Breast epithelium (tissue), 4 donors: ENCODE measurements around the gene FES. TPM values are rescaled to one million over a fixed set of nuclear protein-coding genes. Genes with fewer than 3 reads are reported as not detected.

Source experiments
- DNase-seq, 2 donors: peaks; one replicate each; pipeline ENCODE4 v3.0.0-alpha.2; 2019; ENCODE audit warnings: low spot score in 2 of 2
- H3K27ac ChIP-seq, 2 donors: fragments of 200-600 bp; sonication (generic) in 1 of 2; one replicate each; pipeline ENCODE4 v1.5.1; 2016 to 2019; ENCODE audit warnings: mild to moderate bottlenecking in 1 of 2
- H3K27me3 ChIP-seq, 2 donors: fragments of 200-600 bp; sonication (generic) in 1 of 2; one replicate each; pipeline versions ENCODE4 v1.5.1 to v1.6.0; 2017 to 2019; ENCODE audit warnings: control low read depth in 1 of 2, mild to moderate bottlenecking in 1 of 2
- H3K36me3 ChIP-seq: fragments of 200-600 bp; one replicate; pipeline ENCODE4 v1.5.1; 2019
- H3K4me1 ChIP-seq, 2 donors: fragments of 200-600 bp; sonication (generic); one replicate each; pipeline ENCODE4 v1.5.1; 2016 to 2019; ENCODE audit warnings: control low read depth in 1 of 2
- H3K4me3 ChIP-seq, 3 donors: fragments of 200-600 bp; sonication (generic); 1 replicate in 2 of 3; 2 replicates in 1 of 3; pipeline ENCODE4 v1.5.1; 2016 to 2019; ENCODE audit warnings: mild to moderate bottlenecking in 3 of 3, moderate library complexity in 2 of 3
- H3K9me3 ChIP-seq, 2 donors: fragments of 200-600 bp; sonication (generic) in 1 of 2; one replicate each; pipeline ENCODE4 v1.5.1; 2016 to 2019; ENCODE audit warnings: control low read depth in 1 of 2
- CTCF ChIP-seq, 3 donors: fragments of 450-650 bp; IDR thresholded peaks; one replicate each; pipeline ENCODE4 v1.5.1; 2016 to 2017; ENCODE audit warnings: antibody characterized with exemption in 3 of 3, mild to moderate bottlenecking in 3 of 3, moderate library complexity in 3 of 3
- POLR2A ChIP-seq: fragments of 450-650 bp; IDR thresholded peaks from one replicate; pipeline ENCODE4 v1.6.1; 2016; ENCODE audit warnings: antibody characterized with exemption, mild to moderate bottlenecking, moderate library complexity
- POLR2AphosphoS5 ChIP-seq, 3 donors: sonication (generic); formaldehyde crosslinking; IDR thresholded peaks; one replicate each; pipeline ENCODE4 v1.6.1; 2017; ENCODE audit warnings: antibody characterized with exemption in 3 of 3
- intact Hi-C: fragments of 100-400 bp; cut with DNase I; formaldehyde crosslinking; loops from one replicate; pipeline ENCODE4 v1.15.1; 2023; ENCODE audit warnings: low total_unique reads
- total RNA-seq, 3 donors: library from RNA; depleted of rRNA; stranded (reverse); fragments of >200 nt; gene quantifications; one replicate each; pipeline ENCODE4 v1.1.0, GENCODE V29; 2016

Gene FES
- total RNA-seq, 3 donors from 2014 or later, result 41.4 to 54.7 (median 42.3) TPM

DNA sequence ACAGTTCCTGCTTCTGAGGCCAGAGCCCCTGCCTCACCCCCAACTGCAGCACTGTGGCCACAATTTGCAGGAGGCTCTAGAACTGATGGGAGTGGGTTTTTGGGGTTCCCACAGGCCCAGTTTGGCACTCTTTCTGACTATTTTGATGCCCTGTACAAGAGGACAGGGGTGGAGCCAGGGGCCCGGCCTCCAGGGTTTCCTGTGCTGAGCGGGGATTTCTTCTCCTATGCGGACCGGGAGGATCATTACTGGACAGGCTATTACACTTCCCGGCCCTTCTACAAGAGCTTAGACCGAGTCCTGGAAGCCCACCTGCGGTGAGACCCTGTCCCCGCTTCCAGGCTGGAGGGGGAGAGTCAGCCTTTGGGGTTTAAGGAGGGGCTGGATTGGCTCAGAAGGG is 25.7 kb downstream of the FES start:
- Histone ChIP-seq H3K4me3 (no peak overlapping the region), H3K9me3 (no peaks in the 10 kb centered on the region), H3K36me3 (peaks cover 25% of the 10 kb centered on the region), H3K4me1 (no peaks in the 10 kb centered on the region), H3K27me3 (no peaks in the 10 kb centered on the region), H3K27ac (no peak overlapping the region)
- no peak for DNase-seq
- TF ChIP-seq POLR2AphosphoS5 (IDR thresholded peaks at IDR 0.05) (no peak), POLR2A (no peak), CTCF (IDR thresholded peaks at IDR 0.05) (no peak)
- intact Hi-C loops, result no loop called here

- no peaks in the 10 kb centered on the region for H3K27me3 ChIP-seq
These were observed 26.4 kb downstream of the FES start for GRCh38 chr15:90910441-90911301.

GRCh38 chr15:90911302-90911623 is 27.0 kb downstream of the FES start:
- no peaks in the 10 kb centered on the region for H3K4me1 ChIP-seq
- intact Hi-C loops, result no loop called here
- TF ChIP-seq POLR2AphosphoS5 (IDR thresholded peaks at IDR 0.05) (no peak), POLR2A (no peak), CTCF (IDR thresholded peaks at IDR 0.05) (no peak)

More at GRCh38 chr15:90910441-90911301, 26.4 kb downstream of the FES start:
- Histone ChIP-seq H3K9me3 (no peaks in the 10 kb centered on the region), H3K36me3 (peaks cover 25% of the 10 kb centered on the region), H3K4me1 (no peaks in the 10 kb centered on the region), H3K4me3 (no peak overlapping the region), H3K27ac (no peak overlapping the region)
- TF ChIP-seq CTCF (IDR thresholded peaks at IDR 0.05), result no peak
- TF ChIP-seq POLR2AphosphoS5 (IDR thresholded peaks at IDR 0.05), result no peak
- TF ChIP-seq POLR2A, result no peak
- intact Hi-C loops, result no loop called here
- no peak for DNase-seq

GRCh38 chr15:90911906-90912769 is 27.8 kb downstream of the FES start:
- intact Hi-C loops, result no loop called here
- TF ChIP-seq POLR2AphosphoS5 (IDR thresholded peaks at IDR 0.05) (no peak), POLR2A (no peak), CTCF (IDR thresholded peaks at IDR 0.05) (no peak)
- H3K27ac ChIP-seq, result no peak overlapping the region
- no peaks in the 10 kb centered on the region for H3K9me3 ChIP-seq
- H3K27me3 ChIP-seq, result no peaks in the 10 kb centered on the region
- no peak for DNase-seq
- H3K36me3 ChIP-seq, result peaks cover 20% of the 10 kb centered on the region
- H3K4me1 ChIP-seq, result no peaks in the 10 kb centered on the region
- H3K4me3 ChIP-seq, result no peak overlapping the region

More at GRCh38 chr15:90911302-90911623, 27.0 kb downstream of the FES start:
- no peaks in the 10 kb centered on the region for H3K9me3 ChIP-seq
- no peak overlapping the region for H3K4me3 ChIP-seq
- peaks cover 25% of the 10 kb centered on the region for H3K36me3 ChIP-seq
- H3K27ac ChIP-seq, result no peak overlapping the region
- DNase-seq, result no peak
- no peaks in the 10 kb centered on the region for H3K27me3 ChIP-seq

- TF ChIP-seq POLR2A (no peak), POLR2AphosphoS5 (IDR thresholded peaks at IDR 0.05) (no peak), CTCF (IDR thresholded peaks at IDR 0.05) (no peak)
- no peak for DNase-seq
- Histone ChIP-seq H3K4me1 (no peaks in the 10 kb centered on the region), H3K27me3 (no peaks in the 10 kb centered on the region), H3K36me3 (peaks cover 20% of the 10 kb centered on the region), H3K27ac (no peak overlapping the region), H3K9me3 (no peaks in the 10 kb centered on the region), H3K4me3 (no peak overlapping the region)
- intact Hi-C loops, result no loop called here
These were observed 28.4 kb downstream of the FES start for GRCh38 chr15:90912770-90913075.
